GM21786 (cell line): Measurements from ENCODE around the gene TPD52L1.

Experiments
- ATAC-seq: cut with Tn5 transposase; IDR thresholded peaks from one replicate; pipeline ENCODE4 v1.9.1; 2021; ENCODE audit not compliant: unreplicated experiment

The TPD52L1 gene

DNA sequence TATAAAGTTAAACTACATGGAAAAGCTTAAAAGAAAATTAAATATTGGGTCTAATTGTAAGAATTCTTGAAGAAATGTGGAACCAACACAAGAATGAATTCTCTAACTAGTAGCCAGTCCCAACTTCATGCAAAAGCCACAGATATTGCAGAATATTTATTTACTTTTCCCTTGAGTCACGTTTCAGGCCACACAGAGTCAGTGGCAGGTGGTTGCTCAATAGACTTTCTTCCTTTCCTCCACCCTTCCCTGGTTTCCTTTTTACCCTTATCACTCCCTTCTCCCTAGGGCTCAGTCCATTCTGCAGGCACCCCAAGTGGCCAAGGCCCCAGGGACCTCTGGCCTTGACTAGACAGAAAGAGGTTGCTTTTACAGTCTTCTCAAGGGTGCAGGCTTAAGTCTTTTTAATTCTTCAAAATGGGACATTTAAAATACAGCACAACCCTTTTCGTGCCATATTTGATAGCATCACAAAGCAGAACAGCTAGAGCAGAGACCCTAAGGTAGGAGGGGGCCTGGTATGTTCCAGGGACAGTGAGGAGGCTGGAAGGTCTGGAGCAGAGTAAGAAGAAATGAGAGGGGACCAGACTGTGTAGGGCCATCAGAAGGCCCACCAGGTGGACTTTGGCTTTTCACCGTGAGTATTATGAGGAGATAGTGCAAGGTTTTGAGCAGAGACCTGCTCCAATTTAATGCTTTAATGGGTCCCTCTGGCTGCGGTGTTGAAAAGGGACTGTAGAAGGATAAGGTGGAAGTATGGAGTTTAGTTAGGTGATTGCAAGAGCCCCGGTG is 83.2 kb downstream of the TPD52L1 start:
- ATAC-seq: no peak

DNA sequence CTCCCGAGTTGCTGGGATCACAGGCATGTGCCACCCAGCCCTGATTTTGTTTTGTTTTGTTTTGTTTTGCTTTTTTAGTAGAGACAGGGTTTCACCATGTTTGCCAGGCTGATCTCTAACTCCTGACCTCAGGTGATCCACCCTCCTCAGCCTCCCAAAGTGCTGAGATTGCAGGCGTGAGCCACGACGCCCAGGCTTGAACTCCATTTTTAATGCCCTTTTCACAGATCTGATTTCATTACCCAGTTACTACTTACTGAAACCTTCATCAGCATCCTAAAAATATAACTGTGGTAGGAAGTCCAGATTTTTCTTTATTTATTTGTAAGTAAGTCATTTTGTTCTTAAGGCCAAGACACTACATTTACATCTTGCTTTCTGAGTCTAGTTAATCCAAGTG is 84.2 kb downstream of the TPD52L1 start:
- no peak for ATAC-seq

DNA sequence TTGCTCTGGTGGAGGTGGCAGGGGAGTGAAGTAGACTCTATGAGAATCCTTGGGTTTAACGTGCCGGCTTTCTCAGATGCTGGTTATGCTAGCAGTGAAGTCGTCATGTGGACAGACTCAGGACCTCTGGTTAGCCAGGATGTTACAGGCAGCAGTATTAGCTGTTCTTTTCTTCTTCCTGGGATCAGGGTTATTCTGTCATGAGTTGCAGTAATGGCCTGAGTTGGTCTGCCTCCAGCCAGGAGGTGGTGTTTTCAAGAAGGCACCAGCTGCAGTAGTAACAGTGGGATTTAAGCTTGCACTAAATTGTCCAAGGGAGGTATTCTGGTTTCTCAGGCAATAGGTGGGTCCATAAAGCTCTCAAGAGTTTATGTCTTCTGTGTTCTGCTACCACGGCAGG is 91.5 kb downstream of the TPD52L1 start:
- no peak for ATAC-seq

DNA sequence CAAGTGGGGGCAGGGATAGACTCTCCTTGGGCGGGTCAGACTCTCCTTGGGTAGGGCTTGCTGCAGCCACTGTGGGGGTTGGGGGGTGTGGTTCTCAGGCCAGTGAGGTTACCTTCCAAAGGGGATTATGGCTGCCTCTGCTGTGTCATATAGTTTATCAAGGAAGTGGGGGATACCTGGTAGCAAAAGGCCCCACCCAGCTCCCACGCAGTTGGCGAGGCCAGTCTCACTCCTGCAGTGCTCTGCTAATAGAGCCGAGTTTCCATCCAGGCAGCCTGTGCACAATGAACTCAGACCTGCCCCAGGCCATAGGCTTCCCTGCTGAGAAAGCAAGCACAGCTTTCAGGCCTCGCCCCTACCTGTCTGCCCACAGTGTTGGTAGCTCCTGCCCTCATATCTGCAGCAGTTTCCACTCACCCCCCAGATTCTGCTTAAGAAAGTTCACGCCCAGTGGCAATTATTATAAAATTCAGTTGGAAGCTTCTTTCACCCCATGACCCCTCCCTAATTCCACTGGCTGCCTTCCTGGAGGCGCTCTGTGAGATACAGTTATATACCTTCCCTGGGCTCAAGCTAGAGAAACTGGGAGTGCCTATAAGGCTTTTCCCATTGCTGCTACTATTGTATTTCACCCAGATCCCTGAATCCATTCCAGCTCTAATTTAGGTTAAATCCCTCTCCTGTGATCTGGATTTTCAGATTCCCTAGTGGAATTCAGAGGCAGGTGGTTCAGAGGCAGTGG is 92.1 kb downstream of the TPD52L1 start:
- no peak for ATAC-seq

DNA sequence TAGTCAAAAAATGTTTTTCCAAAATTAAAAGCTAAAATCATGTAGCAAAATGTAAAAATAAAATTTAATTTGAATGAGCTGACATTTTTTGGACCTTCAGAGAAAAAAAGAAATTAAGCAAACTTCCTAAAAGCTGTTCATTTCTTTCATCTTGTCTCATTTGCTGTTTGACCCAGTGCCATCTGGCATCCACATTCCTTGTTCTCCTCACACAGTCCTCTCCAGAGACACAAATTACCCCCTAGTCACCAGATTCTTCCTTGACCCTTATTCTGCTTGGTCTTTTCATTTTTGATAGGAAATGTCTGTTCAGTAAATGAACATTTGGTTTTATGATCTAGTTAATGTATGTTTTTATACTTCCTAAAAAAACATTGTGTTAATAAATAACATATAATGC is 93.0 kb downstream of the TPD52L1 start:
- no peak for ATAC-seq

DNA sequence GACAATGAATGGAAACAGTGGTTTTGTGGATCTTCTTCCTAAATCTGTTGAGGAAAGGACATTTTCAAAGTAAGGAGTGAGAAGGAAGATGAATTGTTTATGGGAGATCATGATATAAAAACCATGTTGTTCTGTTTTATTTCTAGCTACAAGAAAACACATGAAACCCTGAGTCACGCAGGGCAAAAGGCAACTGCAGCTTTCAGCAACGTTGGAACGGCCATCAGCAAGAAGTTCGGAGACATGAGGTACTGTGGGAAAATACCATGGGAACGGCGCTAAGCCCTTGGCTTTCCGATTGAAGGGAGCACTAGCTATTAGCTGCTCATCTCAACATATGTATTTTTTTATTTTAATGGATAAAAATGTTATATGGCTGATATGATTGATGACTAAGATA is 94.6 kb downstream of the TPD52L1 start:
- ATAC-seq: no peak

DNA sequence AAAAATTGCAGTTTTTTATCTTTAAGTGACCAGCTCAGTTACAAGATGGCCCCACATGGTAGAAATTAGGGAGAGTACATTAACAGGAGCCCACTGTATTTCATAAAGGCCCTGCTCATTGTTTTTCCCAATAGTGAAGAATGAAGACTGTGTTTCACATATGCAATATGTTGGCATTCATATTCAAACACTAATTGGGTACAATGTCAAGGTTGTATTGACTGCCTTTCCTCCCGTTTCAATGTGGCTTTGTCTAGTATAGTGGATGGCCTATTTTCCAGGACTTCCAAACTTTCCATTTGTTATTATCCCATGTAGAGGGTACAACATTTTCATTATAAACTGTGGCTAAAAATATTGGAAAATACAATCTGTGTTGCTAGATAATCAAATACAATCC is 96.9 kb downstream of the TPD52L1 start:
- ATAC-seq: no peak

DNA sequence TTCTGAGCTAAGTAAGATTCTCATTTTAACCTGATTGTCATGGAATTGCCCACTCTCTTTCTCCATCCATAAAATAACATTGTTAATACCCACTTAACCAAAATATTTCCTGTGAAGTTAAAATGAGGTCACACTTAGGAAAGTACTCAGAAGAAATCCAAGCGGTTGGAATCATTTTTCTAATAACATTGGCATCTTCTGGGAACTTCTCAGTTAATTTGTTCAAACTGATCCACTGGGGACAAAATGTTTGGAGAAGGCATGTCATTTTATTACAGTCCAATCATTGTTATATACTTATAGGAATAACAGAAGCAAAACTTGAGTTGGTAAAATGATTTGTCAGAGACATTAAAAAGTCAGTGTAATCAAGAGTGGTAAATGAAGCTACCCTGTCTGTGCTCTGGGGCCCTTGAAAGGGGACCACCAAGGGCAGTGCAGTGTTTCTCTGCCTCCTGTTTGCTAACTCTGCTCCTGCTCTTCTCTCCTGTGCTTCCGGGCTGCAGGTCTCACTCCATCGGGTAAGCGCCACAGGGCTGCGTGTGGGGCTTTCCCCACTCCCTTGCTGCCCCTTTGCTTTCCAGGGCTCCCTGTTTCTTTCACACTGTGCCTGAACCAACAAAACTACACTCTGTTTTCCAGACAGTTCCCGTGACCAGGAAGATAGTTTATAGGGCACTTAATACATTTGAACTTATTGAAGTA is 98.1 kb downstream of the TPD52L1 start:
- no peak for ATAC-seq

DNA sequence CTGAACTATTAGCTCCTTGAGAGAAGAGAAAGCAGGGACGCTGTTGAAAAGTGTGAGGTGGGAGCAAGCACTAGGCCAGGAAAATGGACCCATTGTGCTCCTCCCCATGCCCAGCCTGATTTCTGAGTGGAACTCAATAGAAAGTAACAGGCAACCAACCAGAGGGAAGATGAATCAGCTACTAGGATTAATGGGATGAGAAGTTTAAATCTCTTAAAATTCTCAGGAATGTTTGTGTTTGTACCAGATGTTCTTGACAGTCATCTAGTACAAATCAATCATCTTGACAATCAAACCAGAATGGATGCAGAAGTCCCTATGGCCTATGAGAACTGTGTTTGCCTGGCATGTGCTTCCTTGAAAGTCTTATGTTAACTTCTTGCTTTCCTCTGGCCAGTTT is 99.3 kb downstream of the TPD52L1 start:
- ATAC-seq: no peak

DNA sequence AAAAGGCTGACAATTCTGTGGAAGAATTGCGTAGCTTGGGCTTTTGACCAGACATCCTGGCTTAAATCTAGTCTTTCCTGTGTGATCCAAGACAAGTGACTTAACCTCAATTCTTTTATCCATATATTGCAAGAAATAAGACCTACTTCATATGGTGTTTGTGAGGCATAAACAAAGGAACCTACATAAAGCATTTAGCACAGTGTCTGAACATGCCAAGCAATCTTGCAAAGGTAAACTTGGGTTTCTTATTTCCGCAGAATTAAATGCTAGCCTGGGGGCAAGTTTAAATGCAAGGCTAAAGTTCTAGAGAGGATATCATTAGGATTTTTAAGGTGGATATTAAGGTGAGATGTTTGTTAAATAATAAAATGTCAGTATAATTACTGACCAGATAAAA is 100.3 kb downstream of the TPD52L1 start:
- no peak for ATAC-seq

DNA sequence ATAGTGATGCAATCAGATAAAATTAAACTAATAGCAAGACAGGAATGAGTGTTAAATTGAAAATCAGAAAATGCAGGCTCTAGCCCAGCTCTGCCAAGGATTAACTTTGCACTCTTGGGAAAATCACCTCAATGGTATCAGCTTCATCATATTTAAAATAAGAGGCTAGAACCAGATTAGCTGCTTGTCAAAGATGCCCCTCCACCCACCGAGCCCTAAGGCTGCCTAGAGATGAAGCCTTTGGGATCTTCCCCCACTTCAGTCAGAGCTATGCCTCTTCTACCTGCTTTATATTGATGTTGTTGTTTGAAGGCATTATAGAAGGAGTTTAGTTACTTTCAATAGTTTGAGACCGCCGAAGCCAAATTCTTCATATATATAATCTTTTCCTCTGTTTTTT is 100.7 kb downstream of the TPD52L1 start:
- no peak for ATAC-seq

DNA sequence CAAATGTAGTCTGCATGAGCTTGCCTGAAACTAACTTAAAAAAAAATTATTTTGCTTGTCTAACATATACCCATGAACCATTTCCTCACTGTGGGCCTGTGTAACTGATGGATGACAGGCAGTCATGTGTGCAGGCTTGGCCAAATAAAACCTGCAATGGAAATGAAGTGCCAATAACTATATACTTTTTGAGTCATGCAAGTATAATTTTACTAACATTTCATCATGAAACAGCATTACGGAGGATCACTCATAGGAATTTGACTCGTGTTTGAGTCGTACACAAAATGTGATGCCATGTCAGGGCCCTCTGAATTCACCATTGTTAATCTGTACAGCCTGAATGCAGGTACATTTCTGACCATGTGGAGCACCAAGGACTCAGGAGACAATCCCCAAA is 101.6 kb downstream of the TPD52L1 start:
- no peak for ATAC-seq

DNA sequence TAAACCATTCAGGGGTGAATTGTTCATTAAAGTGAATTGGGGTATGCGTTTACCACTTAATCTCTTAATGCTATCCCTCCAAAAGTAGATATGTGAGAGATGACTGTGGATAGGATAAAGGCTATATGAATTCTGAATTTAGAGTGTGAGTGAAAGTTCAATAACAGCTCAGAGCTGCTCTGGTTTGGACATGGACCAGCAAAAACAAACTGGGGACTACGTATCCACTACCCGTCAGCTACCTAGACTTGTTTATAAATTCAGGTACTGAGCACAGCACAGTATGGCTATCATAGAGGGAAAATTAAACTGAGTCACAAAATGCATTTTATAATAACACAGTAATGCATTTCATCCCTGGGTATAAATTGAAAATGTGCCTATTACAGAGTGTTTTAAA is 103.8 kb downstream of the TPD52L1 start:
- ATAC-seq: no peak

DNA sequence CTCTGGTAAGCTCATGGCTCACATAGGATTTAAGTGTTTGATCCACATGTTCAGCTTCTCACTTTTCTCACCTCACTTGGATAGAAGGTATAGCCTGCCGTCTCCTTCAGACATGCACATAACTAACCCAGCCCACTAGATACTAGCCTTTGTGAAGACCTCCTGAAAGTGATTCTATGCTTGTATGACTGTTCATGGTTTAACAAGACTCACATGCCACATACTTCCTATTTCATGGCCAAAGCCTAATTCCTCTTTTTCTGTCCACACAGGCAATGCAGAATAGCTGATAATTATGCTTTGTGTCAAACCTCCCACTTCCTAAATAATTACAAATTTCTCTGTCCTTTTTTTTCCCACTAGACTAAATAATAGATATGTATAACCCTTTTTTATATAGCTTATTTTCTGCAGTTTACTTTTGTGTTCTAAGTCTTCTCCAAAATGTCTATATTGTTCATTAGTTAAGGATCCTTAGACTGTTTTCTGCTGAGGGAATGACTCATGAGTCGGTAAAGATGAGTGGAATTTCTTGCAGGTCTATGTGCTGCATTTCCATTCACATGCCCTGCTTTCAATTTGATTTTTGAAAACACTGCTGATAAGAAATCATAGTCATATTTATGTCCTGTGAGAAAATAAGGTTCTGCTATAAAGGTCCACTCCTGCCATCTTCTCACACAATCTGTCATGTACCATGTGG is 105.2 kb downstream of the TPD52L1 start:
- no peak for ATAC-seq

DNA sequence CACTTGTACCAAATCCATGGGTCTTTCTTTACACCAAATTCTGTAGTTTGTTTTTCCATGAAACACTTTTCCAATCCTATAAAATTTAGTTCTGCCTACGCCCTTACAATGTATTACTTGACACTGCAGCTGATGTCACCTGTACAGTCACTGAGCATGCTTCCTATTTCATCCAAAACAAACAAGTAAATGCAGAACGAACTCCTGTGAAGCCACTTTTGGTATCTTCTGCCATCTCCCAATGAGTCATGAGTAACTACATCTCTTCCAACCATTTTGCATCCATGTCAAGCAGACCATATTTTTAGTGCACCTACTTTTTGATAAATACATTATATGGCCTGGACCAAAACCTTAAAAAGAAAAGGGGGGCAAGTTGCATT is 105.8 kb downstream of the TPD52L1 start:
- ATAC-seq: no peak

DNA sequence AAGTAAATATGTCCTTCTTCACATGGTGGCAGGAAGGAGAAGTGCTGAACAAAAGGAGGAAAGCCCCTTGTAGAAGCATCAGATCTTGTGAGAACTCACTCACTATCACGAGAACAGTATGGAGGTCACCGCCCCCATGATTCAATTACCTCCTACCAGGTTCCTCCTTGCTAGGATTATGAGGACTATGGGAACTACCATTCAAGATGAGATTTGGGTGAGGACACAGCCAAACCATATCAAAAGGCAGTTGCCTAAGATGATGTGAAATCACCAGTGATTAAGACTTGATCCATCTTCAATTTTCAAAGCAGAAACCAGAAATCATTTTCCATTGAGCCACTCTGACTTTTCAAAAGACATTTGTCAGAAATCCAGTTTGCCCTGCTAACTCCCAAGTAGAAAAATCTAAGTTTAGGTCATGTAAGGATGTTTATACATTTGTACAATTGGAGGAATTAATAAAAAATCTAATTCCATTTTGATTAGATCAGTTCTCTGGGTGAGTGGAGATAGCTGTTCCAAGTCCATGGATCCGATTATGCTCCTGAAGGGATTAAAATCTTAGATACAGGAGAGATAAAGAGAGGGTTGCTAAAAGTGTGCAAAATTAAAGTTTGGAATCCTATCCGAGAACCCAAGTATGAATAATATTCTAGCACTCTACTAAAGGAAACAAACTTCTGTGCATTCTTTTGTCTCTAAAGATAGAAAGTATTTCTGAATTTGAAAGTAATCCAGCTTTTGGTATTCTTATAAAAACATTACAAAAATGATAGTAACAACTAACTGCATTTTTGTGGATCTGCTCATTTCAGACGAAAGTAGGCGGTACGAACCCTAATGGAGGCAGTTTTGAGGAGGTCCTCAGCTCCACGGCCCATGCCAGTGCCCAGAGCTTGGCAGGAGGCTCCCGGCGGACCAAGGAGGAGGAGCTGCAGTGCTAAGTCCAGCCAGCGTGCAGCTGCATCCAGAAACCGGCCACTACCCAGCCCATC is 108.7 kb downstream of the TPD52L1 start:
- no peak for ATAC-seq

DNA sequence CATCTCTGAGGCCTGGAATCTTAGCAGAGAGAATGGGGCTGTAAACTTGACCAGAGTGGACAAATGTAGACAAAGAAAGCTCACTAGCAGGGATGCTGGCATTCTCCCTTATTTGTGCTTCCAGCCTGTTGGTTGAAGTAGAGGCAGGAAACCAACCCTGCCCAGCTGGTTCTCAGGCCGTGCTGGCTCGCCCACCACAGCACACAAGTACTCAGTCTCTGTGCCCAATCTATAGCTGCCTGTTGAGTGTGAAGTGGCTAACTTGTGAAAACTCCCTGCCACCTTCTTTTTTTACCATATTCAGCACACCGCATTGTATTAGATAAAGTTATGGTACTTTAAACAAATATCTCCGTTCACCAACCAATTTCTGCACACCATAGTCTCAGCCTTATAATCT is 110.9 kb downstream of the TPD52L1 start:
- no peak for ATAC-seq

DNA sequence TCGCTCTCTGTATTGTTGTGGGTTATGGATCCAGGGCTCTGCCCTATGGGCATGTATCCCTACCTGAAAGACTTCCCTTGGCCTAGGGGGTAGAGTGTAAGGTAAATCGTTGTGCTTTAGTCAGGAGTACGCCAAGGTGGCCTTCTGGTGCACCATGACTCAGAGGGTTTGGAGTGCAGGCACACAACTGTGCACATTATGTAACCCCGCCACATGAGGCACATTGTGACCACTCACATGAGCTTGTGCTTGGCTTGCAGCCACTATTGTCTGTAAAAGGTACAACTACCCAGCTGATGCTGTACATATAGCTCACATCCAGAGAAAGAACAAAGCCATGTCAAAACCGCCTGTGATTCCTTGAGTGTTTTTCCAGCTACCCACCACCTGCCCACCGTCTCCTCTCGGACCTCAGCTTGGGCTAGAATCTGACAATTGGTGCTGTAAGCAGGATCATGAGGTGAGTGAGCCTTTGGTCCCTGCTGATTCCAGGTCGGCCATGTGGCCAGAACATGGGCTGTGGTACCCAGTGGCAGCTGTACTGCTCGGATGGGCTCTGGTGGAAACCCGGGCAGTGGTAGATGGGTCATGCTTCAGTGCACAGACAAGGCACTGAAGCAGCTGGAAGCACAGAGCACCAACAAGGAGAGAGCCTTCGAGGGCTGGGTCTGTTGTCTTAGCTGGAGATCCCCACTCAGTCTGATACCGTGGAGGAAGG is 114.4 kb downstream of the TPD52L1 start:
- ATAC-seq: no peak

DNA sequence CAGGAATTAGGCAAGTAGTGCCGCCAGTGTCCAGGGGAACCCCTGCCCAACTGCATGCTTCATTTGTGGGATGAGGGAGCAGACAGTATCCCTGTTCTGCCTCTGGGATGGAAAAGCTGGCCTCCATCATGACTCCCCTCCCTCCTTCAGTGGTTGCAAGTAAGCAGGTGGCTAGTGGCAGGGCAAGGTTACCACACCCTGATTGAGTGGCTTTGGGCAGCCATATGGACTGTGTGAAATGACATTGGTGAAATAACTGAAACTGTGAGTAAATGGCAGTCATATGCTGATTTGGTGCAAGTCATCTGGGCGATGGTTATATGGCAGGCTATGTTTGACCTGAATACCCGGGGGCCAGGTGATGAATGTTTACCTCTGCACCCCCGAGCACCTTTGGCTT is 115.2 kb downstream of the TPD52L1 start:
- ATAC-seq: no peak
